Keratinocyte (primary cell): ENCODE measurements around the gene CBX3. TPM values are rescaled to one million over a fixed set of nuclear protein-coding genes. Genes with fewer than 3 reads are reported as not detected.

Experiments
- DNase-seq: peaks from one replicate; pipeline ENCODE4 v3.0.0-alpha.2; 2011; ENCODE audit warnings: low read depth, missing footprints, low spot score
- FAIRE-seq: peaks from 2 replicates; lab custom pipeline; 2011; peaks lifted over from hg19 to GRCh38; lab: Jason Lieb, UNC
- H2AFZ ChIP-seq: 2 replicates; pipeline ENCODE4 v1.6.0; 2012; ENCODE audit warnings: low read length, control low read depth, inconsistent platforms; ENCODE audit not compliant: control insufficient read depth
- H3K27ac ChIP-seq: 2 replicates; pipeline ENCODE4 v1.5.1; 2011; ENCODE audit warnings: low read length; ENCODE audit not compliant: control insufficient read depth, insufficient read depth
- H3K27me3 ChIP-seq: 3 replicates; pipeline ENCODE4 v1.6.0; 2011; ENCODE audit warnings: low read length; ENCODE audit not compliant: control insufficient read depth, insufficient read depth; ENCODE audit errors: extremely low read depth
- H3K36me3 ChIP-seq, 2 experiments: 2 replicates in 1 of 2; 3 replicates in 1 of 2; pipeline ENCODE4 v1.5.1; 2011; ENCODE audit warnings: low read length in 2 of 2, mild to moderate bottlenecking in 1 of 2; ENCODE audit not compliant: control insufficient read depth in 2 of 2, insufficient read depth in 2 of 2; ENCODE audit errors: extremely low read depth in 1 of 2
- H3K4me1 ChIP-seq: 3 replicates; pipeline ENCODE4 v1.5.1; 2011; ENCODE audit warnings: low read length; ENCODE audit not compliant: control insufficient read depth, insufficient read depth; ENCODE audit errors: extremely low read depth
- H3K4me2 ChIP-seq: 3 replicates; pipeline ENCODE4 v1.6.0; 2011; ENCODE audit warnings: low read depth, low read length; ENCODE audit not compliant: control insufficient read depth, insufficient read depth; ENCODE audit errors: extremely low read depth
- H3K4me3 ChIP-seq, 3 experiments: fragments of 200-600 bp in 1 of 3; sonication (generic) in 1 of 3; 2 replicates in 2 of 3; 3 replicates in 1 of 3; pipeline ENCODE4 v1.5.1; 2011 to 2016; ENCODE audit warnings: low read length in 3 of 3, mild to moderate bottlenecking in 3 of 3, control low read depth in 2 of 3, inconsistent platforms in 1 of 3, low read depth in 1 of 3, mixed read lengths in 1 of 3, mixed run types in 1 of 3, moderate library complexity in 1 of 3; ENCODE audit not compliant: control insufficient read depth in 2 of 3, insufficient read depth in 2 of 3; ENCODE audit errors: extremely low read depth in 1 of 3
- H3K79me2 ChIP-seq: 2 replicates; pipeline ENCODE4 v1.6.0; 2012; ENCODE audit warnings: low read length; ENCODE audit not compliant: control insufficient read depth, insufficient read depth
- H3K9ac ChIP-seq: 3 replicates; pipeline ENCODE4 v1.6.0; 2011; ENCODE audit warnings: low read length; ENCODE audit not compliant: control insufficient read depth, insufficient read depth; ENCODE audit errors: extremely low read depth
- H3K9me1 ChIP-seq: 3 replicates; pipeline ENCODE4 v1.6.0; 2011; ENCODE audit warnings: low read length; ENCODE audit not compliant: control insufficient read depth, insufficient read depth; ENCODE audit errors: extremely low read depth
- H3K9me3 ChIP-seq: 2 replicates; pipeline ENCODE4 v1.5.1; 2012; ENCODE audit warnings: low read depth, low read length; ENCODE audit not compliant: control insufficient read depth
- H4K20me1 ChIP-seq: 3 replicates; pipeline ENCODE4 v1.6.0; 2011; ENCODE audit warnings: low read length; ENCODE audit not compliant: control insufficient read depth, insufficient read depth; ENCODE audit errors: extremely low read depth
- EZH2 ChIP-seq: IDR thresholded peaks from one replicate; pipeline ENCODE4 v1.6.1; 2012; ENCODE audit warnings: inconsistent platforms, mild to moderate bottlenecking, low read length, moderate library complexity
- dilution Hi-C: fragments of 300-500 bp; cut with MboI; formaldehyde crosslinking; loops from one replicate; pipeline ENCODE4 v1.7.0; 2020; ENCODE audit warnings: low sequenced_read_pairs; ENCODE audit not compliant: extremely low pct_ligation_motif_present
- polyA plus RNA-seq, 5 experiments: library from polyadenylated mRNA; depleted of rRNA in 3 of 5; stranded (reverse) in 3 of 5; stranded (forward) in 1 of 5; unstranded in 1 of 5; fragments of >200 nt; gene quantifications; 1 replicate in 1 of 5; 2 replicates in 3 of 5; 3 replicates in 1 of 5; pipeline versions ENCODE4 v1.2.1 to v1.2.3, GENCODE V29; 2011 to 2012; ENCODE audit warnings: missing spikeins in 2 of 5, low read depth in 1 of 5, low replicate concordance in 1 of 5
- TF ChIP-seq, protein P1 (sequence below), 3 experiments: IDR thresholded peaks in 1 of 3; conservative IDR thresholded peaks in 1 of 3; optimal IDR thresholded peaks in 1 of 3; 2 replicates in 2 of 3; 3 replicates in 1 of 3; pipeline versions ENCODE3 to v1.5.1; 2011; ENCODE audit warnings: low read length in 3 of 3, mild to moderate bottlenecking in 3 of 3, moderate library complexity in 2 of 3, control low read depth in 1 of 3, inconsistent platforms in 1 of 3; ENCODE audit not compliant: insufficient read depth in 2 of 3; ENCODE audit errors: extremely low read depth in 1 of 3

CBX3 gene
- polyA plus RNA-seq, 1 donor (not counting 4 experiments of a cell fraction or from before 2014, with no cell fraction given) = 161 TPM

DNA sequence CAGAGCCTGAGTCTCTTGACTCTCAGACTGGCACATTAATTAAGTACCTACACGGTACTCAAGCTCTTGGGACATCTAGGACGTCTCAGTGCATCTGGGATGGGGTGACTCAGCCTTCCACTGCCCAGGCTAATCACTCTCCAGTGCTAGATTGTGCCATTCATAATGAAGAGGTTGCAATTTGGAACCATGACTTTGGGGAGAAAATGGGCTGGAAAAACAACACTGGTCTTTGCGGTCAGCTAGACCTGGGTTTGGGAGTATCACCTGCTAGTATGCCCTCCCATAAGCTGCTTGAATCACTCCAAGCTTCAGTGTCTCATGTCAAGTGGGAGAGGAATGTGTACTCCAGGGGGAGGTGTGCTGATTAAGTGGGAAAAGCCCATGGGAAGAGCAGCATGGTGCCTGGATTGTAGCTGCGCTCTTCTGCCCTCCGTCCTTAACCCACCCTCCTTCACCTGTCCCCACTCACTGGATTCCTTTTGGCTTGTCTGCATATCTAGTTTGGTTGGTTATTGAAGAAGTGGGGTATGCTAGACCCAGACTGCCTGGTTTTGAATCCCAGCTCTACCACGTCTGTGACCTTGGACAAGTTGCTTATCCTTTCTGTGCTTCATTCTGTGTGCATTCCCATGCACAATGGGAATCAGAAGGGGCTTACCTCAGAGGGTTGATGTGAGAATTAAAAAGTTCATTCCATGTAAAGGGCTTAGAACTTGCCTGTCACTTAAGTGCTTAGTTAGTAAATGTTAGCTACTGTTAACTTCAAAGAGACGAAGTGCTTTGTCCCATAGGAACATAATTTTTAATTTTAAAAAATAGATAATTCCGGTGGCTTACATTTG lies 45.8 kb upstream of the CBX3 start:
- H3K27me3 ChIP-seq = no peaks in the 10 kb centered on the region
- peak overlapping the region in 2 of 3 experiments; percentile 57 to 65 for H3K4me3 ChIP-seq
- H3K27ac ChIP-seq = peak overlapping the region; percentile 98
- H3K4me1 ChIP-seq = peaks cover 51% of the 10 kb centered on the region
- H3K4me2 ChIP-seq = peak overlapping the region; percentile 96
- H3K79me2 ChIP-seq = peaks cover 33% of the 10 kb centered on the region
- H4K20me1 ChIP-seq = no peaks in the 10 kb centered on the region
- peak overlapping the region; percentile 81 for H3K9ac ChIP-seq
- no peaks in the 10 kb centered on the region for H3K9me3 ChIP-seq
- DNase-seq (no peak), FAIRE-seq (peak; percentile 13)
- no peaks in the 10 kb centered on the region for H3K9me1 ChIP-seq
- H3K36me3 ChIP-seq = no peaks in the 10 kb centered on the region
- H2AFZ ChIP-seq = peak overlapping the region; percentile 71
- dilution Hi-C loops = loop anchor here (10.0 kb wide), 1 partner anchor 281 kb away; no protein-coding TSS in a partner anchor
- no peak for TF ChIP-seq EZH2
- TF ChIP-seq, protein P1, sequence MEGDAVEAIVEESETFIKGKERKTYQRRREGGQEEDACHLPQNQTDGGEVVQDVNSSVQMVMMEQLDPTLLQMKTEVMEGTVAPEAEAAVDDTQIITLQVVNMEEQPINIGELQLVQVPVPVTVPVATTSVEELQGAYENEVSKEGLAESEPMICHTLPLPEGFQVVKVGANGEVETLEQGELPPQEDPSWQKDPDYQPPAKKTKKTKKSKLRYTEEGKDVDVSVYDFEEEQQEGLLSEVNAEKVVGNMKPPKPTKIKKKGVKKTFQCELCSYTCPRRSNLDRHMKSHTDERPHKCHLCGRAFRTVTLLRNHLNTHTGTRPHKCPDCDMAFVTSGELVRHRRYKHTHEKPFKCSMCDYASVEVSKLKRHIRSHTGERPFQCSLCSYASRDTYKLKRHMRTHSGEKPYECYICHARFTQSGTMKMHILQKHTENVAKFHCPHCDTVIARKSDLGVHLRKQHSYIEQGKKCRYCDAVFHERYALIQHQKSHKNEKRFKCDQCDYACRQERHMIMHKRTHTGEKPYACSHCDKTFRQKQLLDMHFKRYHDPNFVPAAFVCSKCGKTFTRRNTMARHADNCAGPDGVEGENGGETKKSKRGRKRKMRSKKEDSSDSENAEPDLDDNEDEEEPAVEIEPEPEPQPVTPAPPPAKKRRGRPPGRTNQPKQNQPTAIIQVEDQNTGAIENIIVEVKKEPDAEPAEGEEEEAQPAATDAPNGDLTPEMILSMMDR (optimal IDR thresholded peaks at IDR 0.05 in 1 of 3, IDR thresholded peaks at IDR 0.05 in 1 of 3, conservative IDR thresholded peaks at IDR 0.05 in 1 of 3; ENCODE audit: extremely low read depth in 1 of 3, insufficient read depth in 2 of 3, low read length in 3 of 3) = no peak

DNA sequence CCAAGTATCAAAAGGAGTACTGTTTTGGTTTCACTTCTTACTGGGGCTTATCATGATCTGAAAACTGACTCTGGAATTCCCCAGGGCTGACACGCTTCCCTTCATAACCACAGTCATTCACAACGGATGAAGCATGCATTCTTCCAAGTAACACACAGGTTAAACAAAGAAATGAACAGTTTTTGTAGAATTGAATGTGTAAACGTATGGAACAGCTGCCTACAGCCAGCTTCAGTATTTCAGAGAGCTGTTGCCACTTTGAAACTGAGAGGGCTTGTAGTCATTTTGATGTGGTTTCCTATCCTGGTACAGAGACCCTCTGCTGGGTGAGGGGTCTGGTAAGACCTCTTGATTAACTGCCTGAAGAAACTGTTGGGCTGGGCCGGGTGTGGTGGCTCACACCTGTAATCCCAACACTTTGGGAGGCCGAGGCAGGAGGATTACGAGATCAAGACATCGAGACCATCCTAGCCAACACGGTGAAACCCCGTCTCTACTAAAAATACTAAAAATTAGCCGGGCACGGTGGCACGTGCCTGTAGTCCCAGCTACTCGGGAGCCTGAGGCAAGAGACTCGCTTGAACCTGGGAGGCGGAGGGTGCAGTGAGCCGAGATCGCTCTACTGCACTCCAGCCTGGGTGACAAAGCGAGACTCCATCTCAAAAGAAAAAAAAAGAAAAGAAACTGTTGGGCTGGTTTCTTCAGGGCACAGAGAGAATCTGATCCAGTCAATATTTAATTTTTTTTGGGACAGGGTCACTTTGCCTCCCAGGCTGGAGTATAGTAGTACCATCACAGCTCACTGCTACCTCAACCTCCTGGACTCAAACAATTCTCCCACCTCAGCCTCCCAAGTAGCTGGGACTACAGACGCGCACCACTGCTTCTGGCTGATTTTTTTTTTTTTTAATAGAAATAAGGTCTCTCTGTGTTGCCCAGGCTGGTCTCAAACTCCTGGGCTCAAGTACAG lies 44.8 kb upstream of the CBX3 start:
- FAIRE-seq = peak; percentile 80
- Histone ChIP-seq H3K9me1 (no peaks in the 10 kb centered on the region), H3K9me3 (no peaks in the 10 kb centered on the region), H3K36me3 (no peaks in the 10 kb centered on the region), H3K4me3 (peak overlapping the region in 1 of 3 experiments; percentile 65), H2AFZ (no peak overlapping the region), H3K4me1 (peaks cover 48% of the 10 kb centered on the region), H3K4me2 (peak overlapping the region; percentile 96), H4K20me1 (no peaks in the 10 kb centered on the region), H3K79me2 (peaks cover 36% of the 10 kb centered on the region), H3K27ac (peak overlapping the region; percentile 98), H3K9ac (peak overlapping the region; percentile 81), H3K27me3 (no peaks in the 10 kb centered on the region)
- DNase-seq = peak; percentile 63
- TF ChIP-seq EZH2 = no peak
- TF ChIP-seq, protein P1 (optimal IDR thresholded peaks at IDR 0.05 in 1 of 3, IDR thresholded peaks at IDR 0.05 in 1 of 3, conservative IDR thresholded peaks at IDR 0.05 in 1 of 3; ENCODE audit: extremely low read depth in 1 of 3, insufficient read depth in 2 of 3, low read length in 3 of 3) = no peak
- dilution Hi-C loops = loop anchor here (10.0 kb wide), 1 partner anchor 282 kb away; no protein-coding TSS in a partner anchor
